ENCODE results near the gene RAD51B.
A peak's percentile ranks its signal among the peaks of the same experiment; 100 is the strongest.
"Not testable (repeated sequence)": the region's sequence is repeated elsewhere in the genome, so short reads cannot be mapped to it uniquely, and the experiment has no call there.

The RAD51B gene

DNA sequence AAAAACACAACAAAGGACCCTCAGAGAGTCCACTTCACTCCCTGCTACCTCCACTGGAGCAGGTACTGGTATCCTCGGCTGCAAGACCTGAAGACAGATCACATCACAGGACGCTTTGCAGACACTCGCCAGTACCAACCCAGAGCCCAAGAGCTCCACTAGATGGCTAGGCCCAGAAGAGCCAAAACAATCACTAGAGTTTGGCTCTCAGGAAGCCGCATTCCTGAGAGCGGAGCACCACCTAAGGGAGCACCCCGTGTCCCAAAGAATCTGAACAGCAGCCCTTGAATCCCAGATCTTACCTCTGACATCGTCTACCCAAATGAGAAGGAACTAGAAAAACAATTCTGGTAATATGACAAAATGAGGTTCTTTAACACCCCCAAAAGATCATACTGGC lies 399.8 kb downstream of the RAD51B start:
- no peaks in the 10 kb centered on the region for H3K36me3 ChIP-seq (ENCODE audit: low read depth)
- no peaks in the 10 kb centered on the region for H3K27me3 ChIP-seq (ENCODE audit: insufficient read depth, poor library complexity, severe bottlenecking)
- no peak for ATAC-seq (ENCODE audit: low read depth)
- H3K9me3 ChIP-seq (ENCODE audit: severe bottlenecking): no peaks in the 10 kb centered on the region
- H3K27ac ChIP-seq (ENCODE audit: poor library complexity, severe bottlenecking): no peak overlapping the region
- H3K4me3 ChIP-seq (ENCODE audit: severe bottlenecking): no peak overlapping the region
- no peak for DNase-seq (ENCODE audit: low spot score)
- H3K4me1 ChIP-seq (ENCODE audit: insufficient read depth, poor library complexity, severe bottlenecking): no peaks in the 10 kb centered on the region
- TF ChIP-seq, protein P1, sequence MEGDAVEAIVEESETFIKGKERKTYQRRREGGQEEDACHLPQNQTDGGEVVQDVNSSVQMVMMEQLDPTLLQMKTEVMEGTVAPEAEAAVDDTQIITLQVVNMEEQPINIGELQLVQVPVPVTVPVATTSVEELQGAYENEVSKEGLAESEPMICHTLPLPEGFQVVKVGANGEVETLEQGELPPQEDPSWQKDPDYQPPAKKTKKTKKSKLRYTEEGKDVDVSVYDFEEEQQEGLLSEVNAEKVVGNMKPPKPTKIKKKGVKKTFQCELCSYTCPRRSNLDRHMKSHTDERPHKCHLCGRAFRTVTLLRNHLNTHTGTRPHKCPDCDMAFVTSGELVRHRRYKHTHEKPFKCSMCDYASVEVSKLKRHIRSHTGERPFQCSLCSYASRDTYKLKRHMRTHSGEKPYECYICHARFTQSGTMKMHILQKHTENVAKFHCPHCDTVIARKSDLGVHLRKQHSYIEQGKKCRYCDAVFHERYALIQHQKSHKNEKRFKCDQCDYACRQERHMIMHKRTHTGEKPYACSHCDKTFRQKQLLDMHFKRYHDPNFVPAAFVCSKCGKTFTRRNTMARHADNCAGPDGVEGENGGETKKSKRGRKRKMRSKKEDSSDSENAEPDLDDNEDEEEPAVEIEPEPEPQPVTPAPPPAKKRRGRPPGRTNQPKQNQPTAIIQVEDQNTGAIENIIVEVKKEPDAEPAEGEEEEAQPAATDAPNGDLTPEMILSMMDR (IDR thresholded peaks at IDR 0.05; ENCODE audit: poor library complexity, severe bottlenecking): peak; percentile 10

DNA sequence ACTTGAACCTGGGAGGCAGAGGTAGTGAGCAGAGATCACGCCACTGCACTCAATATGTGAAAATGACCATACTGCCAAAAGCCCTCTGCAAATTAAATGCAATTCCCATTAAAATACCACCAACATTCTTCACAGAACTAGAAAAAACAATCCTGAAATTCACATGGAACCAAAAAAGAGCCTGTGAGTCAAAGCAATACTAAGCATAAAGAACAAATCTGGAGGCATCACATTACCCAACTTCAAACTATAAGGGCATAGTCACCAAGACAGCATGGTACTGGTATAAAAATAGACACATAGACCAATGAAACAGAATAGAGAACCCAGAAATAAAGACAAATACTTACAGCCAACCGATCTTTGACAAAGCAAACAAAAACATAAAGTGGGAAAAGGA lies 401.5 kb downstream of the RAD51B start:
- H3K27ac ChIP-seq (ENCODE audit: poor library complexity, severe bottlenecking); H3K4me3 ChIP-seq (ENCODE audit: severe bottlenecking); H3K9me3 ChIP-seq (ENCODE audit: severe bottlenecking); ATAC-seq (ENCODE audit: low read depth); H3K27me3 ChIP-seq (ENCODE audit: insufficient read depth, poor library complexity, severe bottlenecking); H3K4me1 ChIP-seq (ENCODE audit: insufficient read depth, poor library complexity, severe bottlenecking); DNase-seq (ENCODE audit: low spot score); H3K36me3 ChIP-seq (ENCODE audit: low read depth): not testable (repeated sequence)

DNA sequence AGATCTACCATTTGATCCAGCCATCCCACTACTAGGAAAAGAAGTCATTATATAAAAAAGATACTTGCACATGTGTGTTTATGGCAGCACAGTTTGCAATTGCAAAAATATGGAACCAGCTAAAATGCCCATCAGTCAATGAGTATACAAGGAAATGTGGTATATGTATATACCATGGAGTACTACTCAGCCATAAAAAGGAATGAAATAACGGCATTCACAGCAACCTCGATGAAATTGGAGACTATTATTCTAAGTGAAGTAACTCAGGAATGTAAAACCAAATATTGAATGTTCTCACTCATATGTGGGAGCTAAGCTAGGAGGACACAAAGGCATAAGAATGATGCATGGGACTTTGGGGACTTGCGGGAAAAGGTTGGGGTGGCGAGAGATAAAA lies 402.6 kb downstream of the RAD51B start:
- ATAC-seq (ENCODE audit: low read depth): no peak

DNA sequence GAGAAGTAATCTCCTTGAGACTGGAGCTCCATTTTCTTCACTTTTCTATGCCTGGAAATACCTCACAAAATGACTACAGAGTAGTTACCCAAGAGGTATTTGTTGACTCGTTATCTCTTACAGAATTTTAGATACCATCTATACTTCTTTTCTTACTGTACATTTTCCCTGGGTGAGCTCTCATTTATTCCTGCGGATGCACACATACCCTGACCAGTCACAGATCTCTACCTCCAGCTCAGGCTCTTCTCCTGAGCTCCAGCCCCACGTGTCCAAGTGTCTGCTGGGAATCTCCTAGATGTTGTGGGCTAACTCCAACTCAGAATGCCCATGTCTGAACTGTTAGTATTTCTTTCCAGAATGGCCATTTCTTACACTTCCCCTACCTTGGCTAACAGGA lies 403.1 kb downstream of the RAD51B start:
- H3K9me3 ChIP-seq (ENCODE audit: severe bottlenecking): no peaks in the 10 kb centered on the region
- TF ChIP-seq, protein P1 (IDR thresholded peaks at IDR 0.05; ENCODE audit: poor library complexity, severe bottlenecking): no peak
- H3K27ac ChIP-seq (ENCODE audit: poor library complexity, severe bottlenecking): no peak overlapping the region
- DNase-seq (ENCODE audit: low spot score) (no peak), ATAC-seq (ENCODE audit: low read depth) (no peak)
- no peaks in the 10 kb centered on the region for H3K27me3 ChIP-seq (ENCODE audit: insufficient read depth, poor library complexity, severe bottlenecking)
- H3K36me3 ChIP-seq (ENCODE audit: low read depth): no peaks in the 10 kb centered on the region
- no peaks in the 10 kb centered on the region for H3K4me1 ChIP-seq (ENCODE audit: insufficient read depth, poor library complexity, severe bottlenecking)
- H3K4me3 ChIP-seq (ENCODE audit: severe bottlenecking): no peak overlapping the region

More for the DNA sequence above, 402.6 kb downstream of the RAD51B start:
- H3K4me3 ChIP-seq (ENCODE audit: severe bottlenecking): no peak overlapping the region
- no peaks in the 10 kb centered on the region for H3K27me3 ChIP-seq (ENCODE audit: insufficient read depth, poor library complexity, severe bottlenecking)
- no peak overlapping the region for H3K27ac ChIP-seq (ENCODE audit: poor library complexity, severe bottlenecking)
- no peaks in the 10 kb centered on the region for H3K36me3 ChIP-seq (ENCODE audit: low read depth)
- no peak for DNase-seq (ENCODE audit: low spot score)
- H3K4me1 ChIP-seq (ENCODE audit: insufficient read depth, poor library complexity, severe bottlenecking): no peaks in the 10 kb centered on the region
- TF ChIP-seq, protein P1 (IDR thresholded peaks at IDR 0.05; ENCODE audit: poor library complexity, severe bottlenecking): no peak
- H3K9me3 ChIP-seq (ENCODE audit: severe bottlenecking): no peaks in the 10 kb centered on the region

DNA sequence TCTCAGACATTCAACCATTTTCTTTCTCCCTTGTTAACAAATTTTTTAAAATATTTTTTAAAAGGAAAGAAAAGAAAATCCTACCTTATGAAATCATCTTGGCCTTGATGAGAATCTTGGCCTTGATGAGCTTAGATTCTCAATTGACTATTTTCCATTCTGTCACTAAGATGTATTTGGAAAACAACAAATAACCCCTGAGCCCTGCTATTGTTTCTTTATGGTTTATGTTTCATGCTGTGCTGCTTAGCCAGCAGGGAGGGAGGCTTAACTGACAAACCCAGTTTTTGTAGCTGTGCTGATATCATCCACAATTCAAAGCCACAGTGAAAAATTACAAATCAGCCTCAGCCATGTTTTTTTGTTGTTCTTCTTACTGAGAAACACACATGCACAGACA lies 404.1 kb downstream of the RAD51B start:
- no peak overlapping the region for H3K4me3 ChIP-seq (ENCODE audit: severe bottlenecking)
- TF ChIP-seq, protein P1 (IDR thresholded peaks at IDR 0.05; ENCODE audit: poor library complexity, severe bottlenecking): no peak
- H3K27me3 ChIP-seq (ENCODE audit: insufficient read depth, poor library complexity, severe bottlenecking): no peaks in the 10 kb centered on the region
- no peak for DNase-seq (ENCODE audit: low spot score)
- H3K4me1 ChIP-seq (ENCODE audit: insufficient read depth, poor library complexity, severe bottlenecking): no peaks in the 10 kb centered on the region
- no peaks in the 10 kb centered on the region for H3K36me3 ChIP-seq (ENCODE audit: low read depth)
- H3K27ac ChIP-seq (ENCODE audit: poor library complexity, severe bottlenecking): no peak overlapping the region
- ATAC-seq (ENCODE audit: low read depth): no peak
- H3K9me3 ChIP-seq (ENCODE audit: severe bottlenecking): no peaks in the 10 kb centered on the region

Data from RWPE2 (cell line).